NK-92 (cell line): ENCODE results near the gene ZNF792.
"Not testable (repeated sequence)": the region's sequence is repeated elsewhere in the genome, so short reads cannot be mapped to it uniquely, and the experiment has no call there.

Source experiments
- DNase-seq: peaks from one replicate; lab custom pipeline; 2025; ENCODE audit not compliant: unreplicated experiment; lab: John Stamatoyannopoulos, UW

Gene ZNF792

DNA sequence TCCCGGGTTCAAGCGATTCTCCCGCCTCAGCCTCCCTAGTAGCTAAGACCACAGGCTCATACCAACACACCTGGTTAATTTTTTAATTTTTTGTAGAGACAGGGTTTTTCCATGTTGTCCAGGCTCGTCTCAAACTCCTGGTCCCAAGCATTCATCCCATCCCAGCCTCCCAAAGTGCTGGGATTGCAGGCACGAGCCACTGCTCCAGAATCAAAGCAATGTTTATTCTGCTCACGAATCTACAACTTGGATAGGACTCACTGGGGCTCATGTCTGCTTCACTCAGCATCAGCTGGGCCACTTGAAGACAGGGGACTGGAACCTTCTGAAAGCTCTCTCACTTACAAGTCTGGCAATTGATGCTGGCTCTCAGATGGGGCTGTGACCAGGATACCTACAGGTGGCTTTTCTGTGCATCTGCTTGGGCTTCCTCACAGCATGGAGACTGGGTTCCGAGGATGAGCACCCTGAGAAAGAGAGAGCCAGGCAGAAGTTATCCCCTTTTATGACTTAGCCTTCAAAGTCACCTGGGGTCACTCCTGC is 8.2 kb upstream of the ZNF792 start:
- no peak for DNase-seq

- not testable (repeated sequence) for DNase-seq
Observed at GRCh38 chr19:34970185-34970780, 6.3 kb upstream of the ZNF792 start.

DNA sequence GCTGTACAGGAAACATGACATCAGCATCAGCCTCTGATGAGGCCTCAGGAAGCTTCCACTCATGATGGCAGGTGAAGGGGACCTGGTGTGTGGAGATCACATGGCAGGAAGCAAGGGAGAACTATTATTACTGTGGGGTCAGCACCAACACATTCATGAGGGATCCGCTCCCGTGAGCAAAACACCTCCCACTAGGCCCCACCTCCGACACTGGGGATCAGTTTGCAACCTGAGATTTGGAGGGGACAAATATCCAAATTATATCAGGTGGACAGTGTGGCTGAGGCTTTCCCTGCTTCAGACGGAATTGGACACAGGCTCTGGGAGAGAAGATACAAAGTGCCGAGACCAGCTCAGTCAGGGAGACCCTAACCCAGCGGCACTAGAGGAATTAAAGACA is 5.7 kb upstream of the ZNF792 start:
- no peak for DNase-seq

DNA sequence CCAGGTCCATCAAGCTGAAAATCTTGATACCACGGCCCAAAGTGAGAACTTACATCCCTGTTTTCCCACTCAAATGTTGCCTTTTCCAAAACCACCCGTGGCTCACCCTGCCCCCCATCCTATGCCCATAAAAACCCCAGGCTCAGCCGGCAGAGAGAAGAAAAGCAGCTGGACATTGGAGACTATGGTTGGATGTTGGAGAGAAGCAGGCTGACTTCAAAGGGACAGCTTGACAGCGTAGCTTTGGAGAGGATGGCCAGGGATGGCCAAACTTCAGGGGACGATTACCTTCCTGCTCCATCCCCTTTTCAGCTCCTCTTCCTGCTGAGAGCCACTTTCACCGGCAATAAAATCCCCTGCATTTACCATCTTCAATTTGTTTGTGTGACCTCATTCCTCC is 3.5 kb upstream of the ZNF792 start:
- no peak for DNase-seq

- not testable (repeated sequence) for DNase-seq
Observed at GRCh38 chr19:34965505-34965904, 1.5 kb upstream of the ZNF792 start.

DNA sequence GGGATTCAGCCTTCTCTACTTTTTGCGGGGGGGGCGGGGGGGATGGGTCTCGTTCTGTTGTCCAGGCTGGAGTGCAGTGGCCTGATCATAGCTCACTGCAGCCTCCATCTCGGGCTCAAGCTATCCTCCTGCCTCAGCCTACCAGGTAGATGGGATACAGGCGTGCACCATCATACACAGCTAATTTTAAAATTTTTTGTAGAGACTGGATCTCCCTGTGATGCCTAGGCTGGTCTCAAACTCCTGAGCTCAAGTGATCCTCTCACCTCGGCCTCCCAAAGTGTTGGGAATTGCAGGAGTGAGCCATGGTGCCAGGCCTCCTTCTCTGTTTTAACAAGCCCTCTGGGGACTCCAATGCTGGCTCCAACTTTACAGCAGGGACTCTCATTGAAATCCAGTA is 569 bp upstream of the ZNF792 start:
- no peak for DNase-seq

DNA sequence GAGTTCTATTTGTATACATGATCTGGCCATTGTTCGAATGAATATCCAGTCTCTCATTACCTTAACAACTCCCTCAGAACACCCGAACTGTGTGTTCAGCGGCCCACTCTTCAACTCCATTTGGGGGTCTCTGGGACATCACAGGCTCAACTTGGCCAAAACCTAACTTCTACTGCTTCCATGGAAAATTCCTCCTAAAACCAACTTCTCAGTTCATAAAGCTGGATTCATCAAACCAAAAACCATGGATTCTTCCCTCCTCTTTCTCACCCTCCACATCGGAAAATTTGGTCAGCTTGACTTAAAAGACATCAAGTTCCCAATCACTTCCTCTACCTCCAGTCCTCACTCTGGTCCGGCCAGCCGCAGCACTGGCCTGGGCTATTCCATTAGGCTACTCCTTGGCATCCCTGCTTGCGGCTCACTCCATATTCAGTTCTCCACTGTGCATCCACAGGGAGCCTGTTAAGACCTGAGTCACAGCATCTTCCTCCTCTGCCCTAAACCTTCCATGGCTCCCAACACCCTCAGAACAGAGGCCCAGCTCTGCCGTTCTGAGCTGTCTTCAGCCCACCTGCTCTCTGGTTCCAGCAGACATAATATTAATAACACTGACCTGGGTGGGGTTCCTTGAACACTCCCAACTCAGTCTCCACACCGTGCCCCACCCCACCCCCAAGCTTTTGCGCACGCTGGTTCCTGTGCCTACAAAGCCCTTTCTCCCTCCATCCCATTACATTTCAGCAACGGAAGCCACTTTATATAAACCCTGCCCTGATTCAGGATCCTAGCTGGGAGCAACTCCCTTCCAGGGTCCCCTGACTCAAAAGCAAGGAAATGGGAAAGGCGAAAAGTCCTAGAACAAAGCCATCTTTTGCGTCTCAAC is 1.1 kb downstream of the ZNF792 start:
- no peak for DNase-seq

GRCh38 chr19:34961775-34962686 is 2.0 kb downstream of the ZNF792 start:
- no peak for DNase-seq

DNA sequence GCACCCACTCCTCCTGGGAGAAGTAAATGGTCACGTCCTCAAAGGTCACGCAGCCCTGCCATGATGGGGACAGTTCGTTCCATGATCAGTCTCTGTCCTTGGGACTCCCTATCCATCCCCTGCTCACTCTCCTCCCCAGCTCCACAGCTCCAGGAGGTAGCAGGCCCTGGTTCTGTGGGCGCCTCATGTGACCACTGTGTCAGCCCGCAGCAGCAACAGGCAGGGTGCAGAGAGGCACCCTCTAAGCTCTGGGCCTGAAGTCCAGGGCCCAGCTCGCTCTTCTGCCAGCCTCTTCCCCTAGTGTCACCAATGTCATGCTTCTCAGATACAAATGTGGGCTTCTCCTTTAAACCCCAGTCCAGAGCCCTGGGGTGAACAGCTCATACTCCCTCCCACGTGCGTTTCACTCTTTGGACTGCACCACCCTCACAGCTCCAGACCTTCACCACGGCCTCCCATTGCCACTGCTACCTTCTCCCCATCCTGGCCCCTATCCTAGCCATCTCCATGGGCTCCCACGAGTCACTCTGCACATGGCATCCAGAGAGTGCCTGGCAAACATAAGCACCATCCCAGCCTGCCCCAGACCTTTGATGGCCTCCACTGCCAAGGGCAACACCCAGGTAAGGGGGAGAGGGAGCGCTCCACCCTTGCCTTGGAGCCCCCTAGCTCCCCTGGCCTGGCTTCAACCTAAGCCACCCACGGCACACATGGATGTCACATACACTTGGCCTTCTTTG is 2.9 kb downstream of the ZNF792 start:
- DNase-seq: no peak

DNA sequence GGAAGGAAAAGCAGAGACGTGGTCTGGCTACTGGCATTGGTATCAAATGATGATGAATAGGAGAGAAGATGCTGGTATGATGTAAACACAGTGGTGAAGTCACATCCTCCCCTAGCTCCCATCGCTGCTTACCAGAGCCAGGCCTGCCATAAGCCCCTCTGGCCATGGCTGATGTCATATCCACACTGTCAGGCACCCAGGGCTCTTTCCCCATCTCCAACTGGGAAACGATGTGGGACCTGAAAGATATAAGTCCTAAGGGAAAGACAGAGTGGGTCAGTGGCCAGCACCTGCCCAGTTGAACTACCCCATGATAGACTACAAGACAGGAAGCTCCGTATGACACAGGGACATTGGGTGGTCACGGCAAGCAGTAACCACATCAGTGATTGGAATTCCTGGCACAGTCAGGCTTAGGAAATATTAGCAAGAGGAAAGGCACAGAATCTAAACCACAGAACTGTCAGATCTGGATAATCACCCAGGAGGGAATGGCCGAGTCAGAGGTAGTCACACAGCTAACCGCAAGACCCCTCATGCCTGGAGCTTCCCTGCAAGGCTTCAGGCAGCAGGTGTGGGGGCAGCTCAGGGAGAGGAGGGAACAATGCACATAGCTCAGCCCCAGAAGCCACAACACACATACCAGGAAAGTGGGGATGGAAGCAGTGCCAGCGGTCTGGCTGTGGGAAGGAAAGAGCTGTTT is 3.8 kb downstream of the ZNF792 start:
- DNase-seq: no peak

- no peak for DNase-seq
Observed at GRCh38 chr19:34959021-34959420, 5.0 kb downstream of the ZNF792 start.

GRCh38 chr19:34957830-34958751 is 5.9 kb downstream of the ZNF792 start:
- DNase-seq: no peak

- DNase-seq: no peak
Observed at GRCh38 chr19:34953092-34953491, 10.9 kb downstream of the ZNF792 start.

- DNase-seq: no peak
Observed at GRCh38 chr19:34943861-34944573, 20.0 kb downstream of the ZNF792 start.

DNA sequence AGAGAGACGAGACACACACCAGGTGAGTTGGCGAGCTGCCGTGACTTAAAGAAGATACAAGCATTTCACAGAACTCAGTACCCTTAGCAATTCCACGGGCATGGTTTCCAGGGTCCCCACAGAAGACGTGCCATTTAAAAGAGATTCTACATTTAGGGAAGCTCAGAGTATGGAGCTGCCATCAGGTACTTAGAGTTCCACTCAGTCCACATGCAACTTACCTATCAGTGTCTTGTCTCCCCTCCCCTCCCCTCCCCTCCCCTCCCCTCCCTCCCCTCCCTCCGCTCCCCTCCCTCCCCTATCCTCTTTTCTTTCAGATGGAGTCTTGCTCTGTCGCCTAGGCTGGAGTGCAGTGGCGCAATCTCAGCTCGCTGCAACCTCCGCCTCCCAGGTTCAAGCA is 25.1 kb downstream of the ZNF792 start:
- no peak for DNase-seq

DNA sequence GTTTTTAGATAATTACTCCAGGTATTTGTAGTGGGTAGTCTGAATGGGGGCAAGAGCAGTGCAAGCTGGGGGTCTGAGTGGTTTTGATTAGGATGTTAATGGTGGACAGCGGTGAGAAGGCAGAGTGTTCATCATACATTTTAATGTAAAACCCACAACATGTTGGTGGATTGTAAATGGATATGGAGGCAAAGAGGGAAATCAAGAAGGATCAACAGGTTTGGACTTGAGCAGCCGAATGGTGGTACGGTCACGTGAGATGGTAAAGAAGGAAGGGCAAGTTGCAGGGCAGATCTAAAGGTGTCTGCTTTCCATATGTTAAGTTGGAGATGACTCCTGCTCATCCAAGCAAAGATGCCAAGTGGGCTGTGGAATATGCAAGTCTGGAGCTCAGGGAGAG is 27.8 kb downstream of the ZNF792 start:
- DNase-seq: no peak

- DNase-seq: no peak
Observed at GRCh38 chr19:34932494-34932893, 31.5 kb downstream of the ZNF792 start.

- DNase-seq: no peak
Observed at GRCh38 chr19:34926685-34927375, 37.2 kb downstream of the ZNF792 start, which contains the start of gene ZNF30. TSS of gene ZNF30 (plus strand) at chr19:34926903. CDS start at chr19:34929948, 3,045 bp downstream.
